Measurements from ENCODE around the gene LRRC15.
A peak's percentile ranks its signal among the peaks of the same experiment; 100 is the strongest.

LRRC15 gene

DNA sequence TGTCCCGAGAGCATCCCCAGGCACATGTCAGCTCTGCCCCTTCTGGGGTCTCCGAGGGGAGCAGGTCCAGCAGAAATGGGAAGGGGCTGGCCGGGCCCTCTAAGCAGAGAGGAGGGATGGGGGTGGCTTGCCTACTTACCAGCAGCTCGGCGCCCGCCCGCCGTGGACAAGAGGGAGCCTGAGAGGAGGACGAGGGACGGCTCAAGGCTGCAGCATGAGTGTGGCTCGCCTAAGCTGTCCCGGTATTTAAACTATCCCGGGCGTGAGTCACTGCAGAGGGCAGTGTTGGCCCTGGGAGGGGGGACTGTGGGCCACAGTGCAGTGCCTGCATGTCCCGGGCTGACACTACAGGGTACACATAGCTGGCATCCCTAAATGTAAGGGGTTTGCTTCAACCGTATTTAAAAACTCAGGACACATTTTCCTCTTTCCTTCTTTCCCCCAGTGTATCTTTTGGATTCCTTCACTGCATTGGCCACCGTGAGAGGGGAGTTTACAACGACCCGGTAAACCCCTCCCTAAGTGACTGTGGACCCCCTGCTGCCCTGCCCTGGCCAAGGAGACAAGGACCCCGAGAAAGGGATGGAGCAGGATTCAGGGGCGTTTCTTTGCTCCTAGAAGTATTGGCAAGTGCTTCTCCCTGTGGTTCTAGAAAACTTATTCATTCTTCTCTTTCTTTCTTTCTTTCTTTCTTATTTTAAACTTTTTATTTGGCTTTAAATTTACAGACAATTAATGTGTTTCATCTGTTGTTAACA is at the start of gene LRRC15:
Gene LRRC15 (minus strand): TSS at position 222 of the 758 bp plus-strand sequence. CDS start 8,700 bp downstream, outside the sequence.
- no peak for DNase-seq (ENCODE audit: low spot score)

DNA sequence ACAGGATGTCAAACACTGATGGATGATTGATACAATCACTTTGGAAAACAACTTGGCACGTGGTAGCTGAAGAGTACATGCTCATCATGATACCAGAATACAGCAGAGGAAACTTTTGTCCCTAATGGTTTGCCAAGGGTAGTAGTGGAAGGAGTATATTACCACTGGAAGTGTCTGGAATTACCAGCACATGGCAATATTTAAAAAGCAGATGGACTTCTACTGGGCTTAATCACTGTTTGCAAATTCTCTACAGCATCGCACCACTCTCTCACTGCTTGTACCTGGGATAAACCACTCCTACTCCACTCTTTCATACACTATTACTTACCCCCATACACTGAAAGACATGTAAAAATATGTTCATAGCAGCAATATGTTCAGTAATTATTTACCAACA is 49.1 kb upstream of the LRRC15 start:
- no peak for DNase-seq (ENCODE audit: low spot score)

- DNase-seq (ENCODE audit: low spot score): no peak
Observed at GRCh38 chr3:194407423-194407822, 37.9 kb upstream of the LRRC15 start.

- no peak for DNase-seq (ENCODE audit: low spot score)
Observed at GRCh38 chr3:194405766-194406165, 36.2 kb upstream of the LRRC15 start.

- no peak for DNase-seq (ENCODE audit: low spot score)
Observed at GRCh38 chr3:194404365-194405140, 35.0 kb upstream of the LRRC15 start.

DNA sequence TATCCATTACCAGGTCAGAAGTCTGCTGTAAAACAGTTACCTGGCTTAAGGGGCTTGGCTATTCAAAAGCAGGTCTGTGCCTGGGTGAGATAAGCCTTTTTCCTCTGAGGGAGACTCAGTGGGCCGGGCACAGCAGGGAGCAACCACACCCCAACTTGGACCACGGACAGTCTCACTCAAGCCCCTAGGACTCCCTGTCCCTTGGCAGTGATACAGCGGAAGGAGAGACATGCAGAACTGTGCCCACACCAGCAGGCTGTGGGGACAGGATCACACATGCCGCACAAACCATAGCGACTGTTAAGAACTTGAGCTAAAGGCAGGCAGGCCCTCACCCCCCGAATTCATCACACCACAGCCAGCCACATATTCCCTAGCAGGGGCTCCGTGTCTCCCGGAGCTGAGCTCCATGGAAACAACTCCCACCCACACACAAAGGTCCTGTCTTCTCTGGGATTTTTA is 32.4 kb upstream of the LRRC15 start:
- DNase-seq (ENCODE audit: low spot score): no peak

- no peak for DNase-seq (ENCODE audit: low spot score)
Observed at GRCh38 chr3:194401346-194401745, 31.8 kb upstream of the LRRC15 start.

DNA sequence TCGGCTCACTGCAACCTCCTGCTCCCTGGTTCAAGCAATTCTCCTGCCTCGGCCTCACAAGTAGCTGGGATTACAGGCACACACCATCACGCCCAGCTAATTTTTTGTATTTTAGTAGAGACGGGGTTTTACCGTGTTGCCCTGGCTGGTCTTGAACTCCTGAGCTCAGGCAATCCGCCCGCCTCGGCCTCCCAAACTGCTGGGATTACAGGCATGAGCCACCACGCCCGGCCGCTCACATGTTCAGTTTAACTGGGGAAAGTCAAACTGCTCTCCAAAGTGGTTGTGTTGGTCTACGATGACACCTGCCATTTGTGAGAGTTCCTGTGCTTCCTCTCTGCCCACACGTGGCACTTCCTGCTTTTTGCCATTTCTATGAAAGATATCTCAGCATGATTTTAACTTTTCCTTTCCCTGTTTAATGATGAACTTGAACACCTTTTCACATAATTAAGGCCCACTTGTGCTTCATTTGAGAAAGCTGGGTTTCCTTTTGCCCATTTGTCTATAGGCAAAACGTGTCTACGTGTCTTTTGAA is 30.4 kb upstream of the LRRC15 start:
- DNase-seq (ENCODE audit: low spot score): no peak

DNA sequence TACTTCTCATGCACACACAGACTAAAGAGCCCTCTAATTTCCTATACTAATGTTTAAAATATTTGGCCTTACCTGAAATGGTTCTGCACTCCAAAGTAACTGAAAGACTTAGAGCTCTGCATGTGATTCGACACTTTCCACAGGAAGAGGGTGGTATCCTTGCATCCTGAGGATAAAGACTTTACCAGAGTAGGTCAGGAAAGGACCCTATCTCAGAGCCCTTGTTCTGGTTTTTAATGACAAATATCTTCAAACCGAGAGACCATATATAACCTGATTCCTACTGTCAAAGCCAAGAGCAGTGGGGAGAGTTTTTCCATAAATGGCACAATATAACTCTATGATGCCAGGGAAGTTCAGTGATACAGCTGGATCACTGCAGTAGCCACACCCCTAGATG is 29.6 kb upstream of the LRRC15 start, which contains the start of gene GP5:
Gene GP5 (minus strand): TSS at position 101 of the 400 bp plus-strand sequence. CDS start 984 bp downstream, outside the sequence.
- DNase-seq (ENCODE audit: low spot score): no peak

- DNase-seq (ENCODE audit: low spot score): no peak
Observed at GRCh38 chr3:194397757-194398312, 28.3 kb upstream of the LRRC15 start.

GRCh38 chr3:194396859-194397756 is 27.6 kb upstream of the LRRC15 start:
- DNase-seq (ENCODE audit: low spot score): no peak

DNA sequence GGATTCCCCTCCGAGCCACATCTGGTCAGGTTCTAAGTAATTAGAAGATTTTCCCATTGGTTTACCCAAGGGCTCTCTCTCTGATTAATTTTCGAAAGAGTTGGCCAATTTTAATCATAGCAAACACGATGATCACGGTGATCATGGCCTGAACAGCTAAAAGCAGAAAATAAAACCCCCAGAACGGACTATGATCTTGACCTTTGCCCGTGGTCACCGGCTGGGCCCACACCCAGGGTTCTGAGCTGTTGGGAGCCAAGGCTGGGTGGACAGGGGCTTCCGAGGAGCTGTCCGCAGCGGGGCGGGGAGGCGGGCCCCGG is 27.0 kb upstream of the LRRC15 start:
- DNase-seq (ENCODE audit: low spot score): no peak

DNA sequence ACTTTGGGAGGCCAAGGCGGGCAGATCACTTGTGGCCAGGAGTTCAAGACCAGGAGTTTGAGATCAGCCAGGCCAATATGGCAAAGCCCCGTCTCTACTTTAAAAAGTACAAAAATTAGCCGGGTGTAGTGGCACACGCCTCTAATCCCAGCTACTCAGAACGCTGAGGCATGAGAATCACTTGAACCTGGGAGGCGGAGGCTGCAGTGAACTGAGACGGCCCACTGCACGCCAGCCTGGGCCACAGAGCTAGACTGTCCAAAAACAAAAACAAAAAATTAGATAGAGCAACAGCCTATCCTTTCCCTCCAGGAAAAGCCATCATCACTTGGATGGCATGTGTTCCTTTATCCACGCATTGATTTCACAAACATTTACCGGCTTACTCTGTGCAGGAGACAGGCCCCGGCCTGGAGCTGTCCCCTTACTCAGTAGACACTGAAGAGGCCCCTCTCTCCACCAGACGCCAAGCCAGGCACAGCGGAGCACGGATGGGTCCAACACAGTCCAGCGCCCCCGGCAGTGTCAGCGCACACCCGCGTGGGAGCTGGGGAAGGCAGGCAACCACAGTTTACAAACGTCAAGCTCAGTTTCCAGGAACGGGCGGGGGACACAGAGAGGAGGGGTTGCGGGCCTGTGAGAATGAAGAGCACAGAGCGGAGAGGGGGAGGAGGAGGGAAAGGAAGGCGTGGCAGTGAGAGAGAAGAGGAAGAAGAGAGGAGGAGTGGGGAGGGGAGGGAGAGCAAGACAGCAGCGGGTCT is 26.4 kb upstream of the LRRC15 start:
- DNase-seq (ENCODE audit: low spot score): no peak

GRCh38 chr3:194395212-194395611 is 25.7 kb upstream of the LRRC15 start:
- DNase-seq (ENCODE audit: low spot score): no peak

- no peak for DNase-seq (ENCODE audit: low spot score)
Observed at GRCh38 chr3:194392576-194392975, 23.0 kb upstream of the LRRC15 start.

DNA sequence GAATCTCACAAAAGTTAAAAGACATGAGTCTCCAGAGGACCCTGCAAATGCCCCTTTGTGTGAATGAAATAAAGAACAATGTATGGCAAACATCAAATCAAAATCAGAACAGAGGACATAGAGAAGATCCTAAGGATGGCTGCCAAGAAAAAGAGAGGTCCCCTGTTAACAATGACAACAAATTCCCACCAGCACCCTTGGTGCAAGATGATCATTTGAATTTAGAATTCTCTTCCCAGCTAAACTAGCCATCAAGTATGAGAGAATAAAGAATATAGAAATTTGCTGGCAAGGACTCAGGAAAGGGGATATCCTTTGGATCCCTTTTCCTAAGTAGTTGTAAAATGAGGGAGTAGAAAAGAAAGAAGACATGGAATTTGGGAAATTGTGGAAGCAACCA is 21.3 kb upstream of the LRRC15 start:
- no peak for DNase-seq (ENCODE audit: low spot score)

- no peak for DNase-seq (ENCODE audit: low spot score)
Observed at GRCh38 chr3:194389269-194389668, 19.7 kb upstream of the LRRC15 start.

DNA sequence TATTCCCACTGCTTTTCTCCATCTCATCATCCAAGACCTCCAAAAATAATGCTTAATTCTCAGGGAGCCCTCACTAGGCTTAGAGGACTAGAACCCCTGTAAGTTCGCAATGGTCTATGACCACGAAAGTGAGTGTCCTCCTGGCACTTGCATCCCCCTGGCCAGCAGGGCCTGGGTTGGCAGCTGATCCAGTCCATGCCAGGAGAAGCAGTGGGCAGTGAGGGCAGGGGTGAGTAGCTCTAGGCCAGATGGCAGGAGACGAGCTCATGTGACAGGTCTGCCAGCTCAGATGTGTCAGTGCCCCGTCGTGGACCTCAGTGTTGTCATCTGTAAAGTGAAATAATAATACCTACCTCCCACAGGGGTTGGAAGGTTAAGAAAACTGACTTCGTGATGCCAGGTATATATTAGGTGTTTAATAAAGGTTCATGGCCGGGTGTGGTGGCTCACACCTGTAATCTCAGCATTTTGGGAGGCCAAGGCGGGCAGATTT is 18.4 kb upstream of the LRRC15 start:
- DNase-seq (ENCODE audit: low spot score): peak; percentile 17

DNA sequence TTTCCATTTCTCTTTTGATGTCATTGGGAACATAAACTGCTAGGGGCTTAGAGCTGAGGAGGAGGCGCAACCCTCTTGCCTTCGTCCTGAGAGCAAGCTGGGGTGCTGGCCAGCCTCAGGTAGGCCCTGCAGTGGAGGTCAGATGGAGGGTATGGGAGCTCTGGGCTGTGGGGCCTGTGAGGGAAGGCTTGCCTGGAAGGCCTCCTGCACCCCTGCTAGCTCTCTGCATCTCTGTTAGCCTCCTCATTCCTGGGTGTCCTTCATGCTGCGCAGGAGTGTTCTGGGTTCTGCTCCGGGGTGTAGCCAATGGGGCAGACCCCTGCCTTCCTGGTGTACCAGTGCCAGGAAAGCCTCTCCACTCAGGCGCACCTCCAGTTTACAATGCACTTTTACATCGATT is 17.7 kb upstream of the LRRC15 start:
- DNase-seq (ENCODE audit: low spot score): peak; percentile 11

GRCh38 chr3:194386648-194387047 is 17.1 kb upstream of the LRRC15 start:
- DNase-seq (ENCODE audit: low spot score): peak; percentile 4

DNA sequence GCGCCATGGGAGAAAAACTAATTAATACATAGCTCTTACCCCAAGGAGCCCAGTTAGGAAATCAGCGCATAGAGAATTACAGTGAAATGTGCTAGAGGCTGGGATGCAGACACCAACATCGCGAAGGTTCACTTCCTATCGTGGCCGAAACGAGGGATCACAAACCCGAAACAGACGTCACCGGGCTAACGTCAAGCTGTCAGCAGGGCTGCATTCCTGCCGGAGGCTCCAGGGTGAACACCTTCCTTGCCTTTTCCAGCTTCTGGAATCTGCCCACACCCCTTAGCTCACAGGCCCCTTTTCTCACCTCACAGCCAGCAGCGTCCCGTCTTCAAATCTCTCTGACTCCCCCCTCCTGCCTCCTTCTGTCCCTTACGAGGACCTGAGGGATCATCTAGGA is 16.5 kb upstream of the LRRC15 start:
- peak; percentile 38 for DNase-seq (ENCODE audit: low spot score)
